Activated gamma-delta T cell treated with Interleukin-2 at 50 U/mL for 16 hours (primary cell): ENCODE results near the gene COL11A2.

Source experiments
- DNase-seq: peaks from one replicate; pipeline ENCODE4 v3.0.0-alpha.2; 2020

COL11A2 gene

GRCh38 chr6:33206027-33206863 lies 14.0 kb upstream of the COL11A2 start:
- DNase-seq: no peak

- no peak for DNase-seq
These were observed 13.1 kb upstream of the COL11A2 start for GRCh38 chr6:33205191-33206026.

- DNase-seq: peak; percentile 91
These were observed 12.3 kb upstream of the COL11A2 start, which contains the start of gene HSD17B8 for GRCh38 chr6:33204415-33205190. Gene HSD17B8 (plus strand): TSS chr6:33204655. CDS start chr6:33204669, 14 bp downstream.

GRCh38 chr6:33204165-33204414 lies 11.8 kb upstream of the COL11A2 start:
- DNase-seq: no peak

GRCh38 chr6:33203443-33204164 lies 11.3 kb upstream of the COL11A2 start:
- no peak for DNase-seq

- DNase-seq: no peak
These were observed 10.5 kb upstream of the COL11A2 start for GRCh38 chr6:33202799-33203198.

GRCh38 chr6:33201935-33202334 lies 9.7 kb upstream of the COL11A2 start:
- DNase-seq: no peak

GRCh38 chr6:33201147-33201545 lies 8.9 kb upstream of the COL11A2 start:
- DNase-seq: no peak

GRCh38 chr6:33200219-33201146 lies 8.2 kb upstream of the COL11A2 start, which contains the start of the genes RXRB and SLC39A7:
Gene RXRB (minus strand): TSS chr6:33200665. CDS start chr6:33200476, 189 bp downstream.
Gene SLC39A7 (plus strand): TSS chr6:33200867. CDS start chr6:33201246, 379 bp downstream.
- DNase-seq: peak; percentile 99

- peak; percentile 69 for DNase-seq
These were observed 7.5 kb upstream of the COL11A2 start for GRCh38 chr6:33199687-33200218.

- DNase-seq: no peak
These were observed 6.7 kb upstream of the COL11A2 start for GRCh38 chr6:33198853-33199436.

- DNase-seq: no peak
These were observed 6.0 kb upstream of the COL11A2 start for GRCh38 chr6:33198159-33198852.

- DNase-seq: peak; percentile 20
These were observed 5.3 kb upstream of the COL11A2 start for GRCh38 chr6:33197431-33198048.

GRCh38 chr6:33195304-33196165 lies 3.3 kb upstream of the COL11A2 start:
- no peak for DNase-seq

- DNase-seq: no peak
These were observed 2.2 kb upstream of the COL11A2 start for GRCh38 chr6:33194431-33194979.

GRCh38 chr6:33193619-33194018 lies 1.4 kb upstream of the COL11A2 start:
- DNase-seq: no peak

- DNase-seq: peak; percentile 34
These were observed 670 bp upstream of the COL11A2 start for GRCh38 chr6:33192671-33193602.
